WERI-Rb-1 (cell line): ENCODE measurements around the gene SCLY.
"Not testable (repeated sequence)": the region's sequence is repeated elsewhere in the genome, so short reads cannot be mapped to it uniquely, and the experiment has no call there.

Experiments
- DNase-seq: peaks from one replicate; pipeline ENCODE4 v3.0.0-alpha.2; 2020
- H3K27ac ChIP-seq: fragments of 250-450 bp; sonication (Bioruptor Pico); 2 replicates; pipeline ENCODE4 v1.5.1; 2020; ENCODE audit warnings: mild to moderate bottlenecking, moderate library complexity
- H3K27me3 ChIP-seq: fragments of 250-450 bp; sonication (Bioruptor Pico); 2 replicates; pipeline ENCODE4 v1.5.1; 2021; ENCODE audit warnings: mild to moderate bottlenecking, low read depth, moderate library complexity; ENCODE audit not compliant: insufficient read depth, severe bottlenecking
- H3K36me3 ChIP-seq: fragments of 250-450 bp; sonication (Bioruptor Pico); 2 replicates; pipeline ENCODE4 v1.5.1; 2020; ENCODE audit warnings: mild to moderate bottlenecking, moderate library complexity
- H3K4me3 ChIP-seq: 2 replicates; pipeline ENCODE4 v1.5.1; 2011; ENCODE audit warnings: low read depth, mild to moderate bottlenecking, control low read depth, low read length
- H3K9me3 ChIP-seq: fragments of 250-450 bp; sonication (Bioruptor Pico); 2 replicates; pipeline ENCODE4 v1.5.1; 2021; ENCODE audit warnings: mild to moderate bottlenecking, moderate library complexity; ENCODE audit not compliant: severe bottlenecking
- TF ChIP-seq, protein P1 (sequence below): IDR thresholded peaks from 2 replicates; pipeline ENCODE4 v1.5.1; 2011; ENCODE audit warnings: low read depth, mild to moderate bottlenecking, control low read depth, inconsistent platforms, low read length

SCLY gene

GRCh38 chr2:238113611-238114010 lies 52.8 kb downstream of the SCLY start:
- peaks cover 8% of the 10 kb centered on the region for H3K9me3 ChIP-seq
- peak; percentile 3 for DNase-seq
- H3K36me3 ChIP-seq: no peaks in the 10 kb centered on the region
- TF ChIP-seq, protein P1, sequence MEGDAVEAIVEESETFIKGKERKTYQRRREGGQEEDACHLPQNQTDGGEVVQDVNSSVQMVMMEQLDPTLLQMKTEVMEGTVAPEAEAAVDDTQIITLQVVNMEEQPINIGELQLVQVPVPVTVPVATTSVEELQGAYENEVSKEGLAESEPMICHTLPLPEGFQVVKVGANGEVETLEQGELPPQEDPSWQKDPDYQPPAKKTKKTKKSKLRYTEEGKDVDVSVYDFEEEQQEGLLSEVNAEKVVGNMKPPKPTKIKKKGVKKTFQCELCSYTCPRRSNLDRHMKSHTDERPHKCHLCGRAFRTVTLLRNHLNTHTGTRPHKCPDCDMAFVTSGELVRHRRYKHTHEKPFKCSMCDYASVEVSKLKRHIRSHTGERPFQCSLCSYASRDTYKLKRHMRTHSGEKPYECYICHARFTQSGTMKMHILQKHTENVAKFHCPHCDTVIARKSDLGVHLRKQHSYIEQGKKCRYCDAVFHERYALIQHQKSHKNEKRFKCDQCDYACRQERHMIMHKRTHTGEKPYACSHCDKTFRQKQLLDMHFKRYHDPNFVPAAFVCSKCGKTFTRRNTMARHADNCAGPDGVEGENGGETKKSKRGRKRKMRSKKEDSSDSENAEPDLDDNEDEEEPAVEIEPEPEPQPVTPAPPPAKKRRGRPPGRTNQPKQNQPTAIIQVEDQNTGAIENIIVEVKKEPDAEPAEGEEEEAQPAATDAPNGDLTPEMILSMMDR: no peak
- no peak overlapping the region for H3K4me3 ChIP-seq
- H3K27me3 ChIP-seq: no peaks in the 10 kb centered on the region
- no peak overlapping the region for H3K27ac ChIP-seq

DNA sequence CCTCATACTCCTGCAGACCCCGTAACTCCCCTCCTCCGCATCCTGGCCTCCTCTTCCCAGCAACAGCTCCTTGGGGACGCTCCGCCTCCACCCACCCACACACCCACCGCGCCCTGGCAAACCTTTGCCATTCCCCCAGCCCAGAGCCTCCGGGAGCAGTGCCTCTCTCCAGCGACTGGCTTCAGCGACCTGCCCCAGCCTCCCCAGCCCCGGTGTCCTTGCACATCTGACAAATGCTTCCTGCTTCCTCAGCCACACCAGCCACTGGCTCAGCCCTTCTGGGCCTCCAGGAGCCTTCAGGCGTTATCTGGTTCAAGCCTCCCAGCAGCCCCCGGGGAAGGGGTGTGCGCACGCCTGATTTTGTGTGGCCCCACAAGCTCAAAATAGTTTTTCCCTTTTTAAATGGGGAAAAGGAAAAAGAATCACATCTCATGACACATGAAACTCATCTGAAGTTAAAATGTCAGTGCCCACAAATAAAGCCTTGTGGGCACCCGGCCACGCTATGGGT lies 53.6 kb downstream of the SCLY start:
- Histone ChIP-seq H3K4me3 (no peak overlapping the region), H3K9me3 (peaks cover 8% of the 10 kb centered on the region), H3K27me3 (no peaks in the 10 kb centered on the region), H3K36me3 (no peaks in the 10 kb centered on the region), H3K27ac (no peak overlapping the region)
- TF ChIP-seq, protein P1: no peak
- DNase-seq: no peak

DNA sequence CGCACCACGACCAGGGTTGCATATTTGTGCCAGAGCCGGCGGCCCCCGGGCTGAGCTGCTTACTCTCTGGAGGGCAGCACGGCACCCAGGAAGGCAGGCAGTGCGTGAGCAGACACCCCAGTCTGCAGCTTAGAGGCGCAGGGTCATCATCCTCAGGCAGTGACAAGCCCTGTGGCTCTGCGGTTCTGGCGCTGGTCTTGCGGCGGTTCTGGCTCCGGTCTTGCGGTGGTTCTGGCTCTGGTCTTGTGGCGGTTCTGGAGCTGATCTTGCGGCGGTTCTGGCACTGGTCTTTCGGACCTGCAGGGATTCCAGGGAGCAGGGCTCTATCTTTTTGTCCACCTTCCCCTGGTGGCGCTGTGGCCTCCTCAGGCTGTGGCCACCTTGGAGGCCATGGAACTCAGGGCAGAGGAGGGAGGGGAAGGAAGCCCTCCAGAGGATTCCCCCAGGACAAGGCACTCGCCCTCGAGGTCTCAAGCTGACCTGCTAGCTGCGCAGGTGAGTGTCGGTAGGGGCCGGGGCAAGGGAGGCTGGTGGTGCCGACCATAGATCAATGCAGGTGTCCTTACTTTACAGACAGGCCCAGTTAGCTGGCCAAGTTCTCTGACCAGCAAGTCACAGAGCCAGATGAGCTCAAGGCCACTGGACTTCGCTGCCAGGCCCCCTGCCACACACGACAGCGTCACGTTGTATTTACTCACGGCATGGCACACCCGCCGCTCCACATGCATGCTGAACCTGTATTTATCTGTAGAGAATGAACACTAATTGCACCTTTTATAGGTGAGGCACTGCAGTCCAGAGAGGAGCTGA lies 54.3 kb downstream of the SCLY start:
- no peaks in the 10 kb centered on the region for H3K27me3 ChIP-seq
- H3K4me3 ChIP-seq: no peak overlapping the region

GRCh38 chr2:238115709-238116108 lies 54.9 kb downstream of the SCLY start:
- not testable (repeated sequence) for H3K4me3 ChIP-seq, H3K36me3 ChIP-seq, H3K9me3 ChIP-seq, DNase-seq, H3K27me3 ChIP-seq, H3K27ac ChIP-seq

More for the DNA sequence above, 54.3 kb downstream of the SCLY start:
- no peak for DNase-seq
- TF ChIP-seq, protein P1: no peak
- Histone ChIP-seq H3K9me3 (peaks cover 8% of the 10 kb centered on the region), H3K27ac (no peak overlapping the region), H3K36me3 (no peaks in the 10 kb centered on the region)

DNA sequence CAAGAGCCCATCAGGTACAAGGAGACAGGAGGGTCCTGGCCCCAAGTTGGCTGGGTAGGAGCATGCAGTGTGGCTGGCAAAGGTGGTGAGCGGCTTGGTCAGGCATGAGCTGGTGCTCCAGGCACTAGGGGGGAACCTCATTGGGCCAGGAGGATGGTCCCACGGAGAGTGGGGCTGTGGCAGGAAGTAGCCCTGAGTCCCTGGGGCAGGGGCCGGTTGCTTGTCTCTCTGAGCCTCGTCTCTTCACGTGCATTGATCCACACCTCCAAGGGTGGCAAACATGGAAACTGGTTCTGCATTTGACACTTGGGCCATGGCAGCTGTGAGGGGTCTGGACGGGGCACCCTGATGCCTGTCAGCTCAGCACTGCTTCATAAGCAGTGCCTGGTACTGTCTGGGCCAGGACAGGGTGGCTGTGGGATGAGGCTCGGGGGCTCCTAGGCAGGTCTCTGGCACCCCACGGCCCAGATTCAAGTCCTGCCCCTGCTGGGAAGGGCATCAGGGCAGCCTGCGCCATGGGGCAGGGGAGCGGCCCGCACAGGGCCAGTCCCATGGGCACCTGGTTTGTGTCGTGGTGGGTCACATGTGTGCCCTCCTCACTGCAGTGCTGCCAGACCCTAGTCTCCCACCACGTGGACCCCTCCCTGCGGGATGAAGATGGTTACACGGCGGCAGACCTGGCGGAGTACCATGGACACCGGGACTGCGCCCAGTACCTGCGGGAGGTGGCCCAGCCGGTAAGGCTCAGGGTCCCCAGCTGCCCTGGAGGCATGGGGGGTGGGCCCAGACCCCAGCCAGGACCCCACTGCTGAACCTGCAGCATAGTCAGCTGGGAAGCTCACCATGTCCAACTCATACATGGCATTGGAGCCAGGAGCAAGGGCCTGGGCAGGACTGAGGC lies 55.7 kb downstream of the SCLY start:
- Histone ChIP-seq H3K9me3 (peaks cover 5% of the 10 kb centered on the region), H3K4me3 (no peak overlapping the region), H3K36me3 (no peaks in the 10 kb centered on the region), H3K27ac (no peak overlapping the region), H3K27me3 (no peaks in the 10 kb centered on the region)
- TF ChIP-seq, protein P1: no peak
- no peak for DNase-seq
